Upper lobe of left lung (tissue), 4 donors: ENCODE data around the gene NLRX1.

Source experiments
- POLR2A ChIP-seq, 4 donors: fragments of 450-650 bp; IDR thresholded peaks; one replicate each; pipeline ENCODE4 v1.5.1; 2016 to 2017; ENCODE audit warnings: antibody characterized with exemption in 4 of 4, mild to moderate bottlenecking in 2 of 4
- POLR2AphosphoS5 ChIP-seq, 2 donors: sonication (generic); formaldehyde crosslinking; IDR thresholded peaks; one replicate each; pipeline ENCODE4 v1.5.1; 2017; ENCODE audit warnings: antibody characterized with exemption in 2 of 2
- TF ChIP-seq, protein P1 (sequence below), 6 experiments: fragments of 450-650 bp in 4 of 6; fragments of 200-600 bp in 2 of 6; sonication (generic) in 2 of 6; IDR thresholded peaks; one replicate each; pipeline ENCODE4 v1.5.1; 2016 to 2019; ENCODE audit warnings: antibody characterized with exemption in 6 of 6

DNA sequence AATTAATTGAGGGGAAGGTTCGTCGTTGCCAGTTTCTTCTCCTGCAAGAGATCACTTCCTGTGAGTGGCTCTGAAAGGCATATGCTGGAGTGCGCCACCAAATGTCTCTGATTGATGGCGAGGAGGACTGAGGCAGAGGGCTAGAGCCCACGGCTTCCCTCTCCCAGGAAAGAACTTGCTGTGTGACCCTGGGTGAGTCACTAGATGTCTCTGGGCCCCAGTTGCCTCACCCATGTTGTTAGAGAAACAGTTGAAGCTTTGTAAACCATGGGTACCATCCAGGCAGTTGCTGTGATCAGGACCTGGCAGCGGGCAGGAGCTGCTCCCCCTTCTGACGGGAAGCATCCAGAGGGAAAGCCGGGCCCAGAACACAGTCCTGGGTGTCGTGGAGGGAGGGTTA lies 16.5 kb upstream of the NLRX1 start:
- TF ChIP-seq, protein P1, sequence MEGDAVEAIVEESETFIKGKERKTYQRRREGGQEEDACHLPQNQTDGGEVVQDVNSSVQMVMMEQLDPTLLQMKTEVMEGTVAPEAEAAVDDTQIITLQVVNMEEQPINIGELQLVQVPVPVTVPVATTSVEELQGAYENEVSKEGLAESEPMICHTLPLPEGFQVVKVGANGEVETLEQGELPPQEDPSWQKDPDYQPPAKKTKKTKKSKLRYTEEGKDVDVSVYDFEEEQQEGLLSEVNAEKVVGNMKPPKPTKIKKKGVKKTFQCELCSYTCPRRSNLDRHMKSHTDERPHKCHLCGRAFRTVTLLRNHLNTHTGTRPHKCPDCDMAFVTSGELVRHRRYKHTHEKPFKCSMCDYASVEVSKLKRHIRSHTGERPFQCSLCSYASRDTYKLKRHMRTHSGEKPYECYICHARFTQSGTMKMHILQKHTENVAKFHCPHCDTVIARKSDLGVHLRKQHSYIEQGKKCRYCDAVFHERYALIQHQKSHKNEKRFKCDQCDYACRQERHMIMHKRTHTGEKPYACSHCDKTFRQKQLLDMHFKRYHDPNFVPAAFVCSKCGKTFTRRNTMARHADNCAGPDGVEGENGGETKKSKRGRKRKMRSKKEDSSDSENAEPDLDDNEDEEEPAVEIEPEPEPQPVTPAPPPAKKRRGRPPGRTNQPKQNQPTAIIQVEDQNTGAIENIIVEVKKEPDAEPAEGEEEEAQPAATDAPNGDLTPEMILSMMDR (IDR thresholded peaks at IDR 0.05), result no peak
- TF ChIP-seq POLR2AphosphoS5 (IDR thresholded peaks at IDR 0.05) (no peak), POLR2A (IDR thresholded peaks at IDR 0.05) (no peak)
